Measurements from ENCODE around the gene PCBP3.
A peak's percentile ranks its signal among the peaks of the same experiment; 100 is the strongest.

DNA sequence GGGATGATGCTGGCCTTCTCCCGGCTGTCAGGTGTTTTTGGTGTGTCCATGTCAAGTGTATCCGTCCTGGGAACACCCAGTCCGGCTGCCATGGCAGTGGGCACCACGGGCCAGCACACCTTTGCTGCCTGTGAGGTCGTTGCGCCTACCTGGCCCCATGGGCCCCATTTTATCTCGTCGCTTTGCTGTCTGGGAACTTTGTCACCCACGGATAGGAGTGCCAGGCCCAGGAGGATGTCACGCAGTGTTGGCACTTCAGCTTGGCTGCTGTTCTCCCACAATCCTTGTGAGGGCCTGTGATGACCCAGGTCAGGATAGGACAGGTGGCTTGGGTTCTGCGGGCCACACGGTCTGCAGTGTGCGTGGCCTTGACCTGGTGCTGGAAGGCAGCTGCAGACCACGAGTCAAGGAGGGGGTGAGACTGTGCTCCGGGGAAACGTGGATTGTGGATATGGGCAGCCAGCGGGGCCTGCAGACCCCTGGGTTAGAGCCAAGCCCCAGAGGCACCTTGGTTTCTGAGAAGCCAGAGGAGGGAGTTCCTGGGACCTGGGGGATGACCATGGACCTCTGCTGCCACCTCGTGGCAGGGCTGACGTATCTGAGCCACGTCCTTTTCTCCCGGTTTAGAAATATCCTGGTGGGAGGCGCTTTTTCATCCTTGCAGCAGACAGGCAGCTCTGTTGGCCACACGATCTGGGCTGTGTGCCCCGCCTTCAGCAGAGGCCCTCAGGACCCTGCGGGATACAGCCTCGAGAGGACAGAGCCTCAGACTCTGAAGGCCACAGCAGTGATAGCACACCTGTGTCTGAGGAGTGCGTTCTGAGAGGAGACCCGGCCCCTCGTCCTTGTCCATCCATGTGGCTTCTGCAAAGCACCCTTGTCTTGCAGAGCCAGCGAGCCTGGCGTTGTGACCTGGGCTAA lies 176.9 kb downstream of the PCBP3 start:
- TF ChIP-seq RAD21 (conservative IDR thresholded peaks at IDR 0.05) = peak; percentile 97
- TF ChIP-seq, protein P1, sequence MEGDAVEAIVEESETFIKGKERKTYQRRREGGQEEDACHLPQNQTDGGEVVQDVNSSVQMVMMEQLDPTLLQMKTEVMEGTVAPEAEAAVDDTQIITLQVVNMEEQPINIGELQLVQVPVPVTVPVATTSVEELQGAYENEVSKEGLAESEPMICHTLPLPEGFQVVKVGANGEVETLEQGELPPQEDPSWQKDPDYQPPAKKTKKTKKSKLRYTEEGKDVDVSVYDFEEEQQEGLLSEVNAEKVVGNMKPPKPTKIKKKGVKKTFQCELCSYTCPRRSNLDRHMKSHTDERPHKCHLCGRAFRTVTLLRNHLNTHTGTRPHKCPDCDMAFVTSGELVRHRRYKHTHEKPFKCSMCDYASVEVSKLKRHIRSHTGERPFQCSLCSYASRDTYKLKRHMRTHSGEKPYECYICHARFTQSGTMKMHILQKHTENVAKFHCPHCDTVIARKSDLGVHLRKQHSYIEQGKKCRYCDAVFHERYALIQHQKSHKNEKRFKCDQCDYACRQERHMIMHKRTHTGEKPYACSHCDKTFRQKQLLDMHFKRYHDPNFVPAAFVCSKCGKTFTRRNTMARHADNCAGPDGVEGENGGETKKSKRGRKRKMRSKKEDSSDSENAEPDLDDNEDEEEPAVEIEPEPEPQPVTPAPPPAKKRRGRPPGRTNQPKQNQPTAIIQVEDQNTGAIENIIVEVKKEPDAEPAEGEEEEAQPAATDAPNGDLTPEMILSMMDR (IDR thresholded peaks at IDR 0.05; ENCODE audit: poor library complexity, severe bottlenecking) = peak; percentile 96
- TF ChIP-seq POLR2AphosphoS5 (IDR thresholded peaks at IDR 0.05) = no peak
- no peak for TF ChIP-seq EZH2 (IDR thresholded peaks at IDR 0.05; ENCODE audit: borderline replicate concordance, insufficient read depth, low read length, poor library complexity, severe bottlenecking)
- TF ChIP-seq, protein P2, sequence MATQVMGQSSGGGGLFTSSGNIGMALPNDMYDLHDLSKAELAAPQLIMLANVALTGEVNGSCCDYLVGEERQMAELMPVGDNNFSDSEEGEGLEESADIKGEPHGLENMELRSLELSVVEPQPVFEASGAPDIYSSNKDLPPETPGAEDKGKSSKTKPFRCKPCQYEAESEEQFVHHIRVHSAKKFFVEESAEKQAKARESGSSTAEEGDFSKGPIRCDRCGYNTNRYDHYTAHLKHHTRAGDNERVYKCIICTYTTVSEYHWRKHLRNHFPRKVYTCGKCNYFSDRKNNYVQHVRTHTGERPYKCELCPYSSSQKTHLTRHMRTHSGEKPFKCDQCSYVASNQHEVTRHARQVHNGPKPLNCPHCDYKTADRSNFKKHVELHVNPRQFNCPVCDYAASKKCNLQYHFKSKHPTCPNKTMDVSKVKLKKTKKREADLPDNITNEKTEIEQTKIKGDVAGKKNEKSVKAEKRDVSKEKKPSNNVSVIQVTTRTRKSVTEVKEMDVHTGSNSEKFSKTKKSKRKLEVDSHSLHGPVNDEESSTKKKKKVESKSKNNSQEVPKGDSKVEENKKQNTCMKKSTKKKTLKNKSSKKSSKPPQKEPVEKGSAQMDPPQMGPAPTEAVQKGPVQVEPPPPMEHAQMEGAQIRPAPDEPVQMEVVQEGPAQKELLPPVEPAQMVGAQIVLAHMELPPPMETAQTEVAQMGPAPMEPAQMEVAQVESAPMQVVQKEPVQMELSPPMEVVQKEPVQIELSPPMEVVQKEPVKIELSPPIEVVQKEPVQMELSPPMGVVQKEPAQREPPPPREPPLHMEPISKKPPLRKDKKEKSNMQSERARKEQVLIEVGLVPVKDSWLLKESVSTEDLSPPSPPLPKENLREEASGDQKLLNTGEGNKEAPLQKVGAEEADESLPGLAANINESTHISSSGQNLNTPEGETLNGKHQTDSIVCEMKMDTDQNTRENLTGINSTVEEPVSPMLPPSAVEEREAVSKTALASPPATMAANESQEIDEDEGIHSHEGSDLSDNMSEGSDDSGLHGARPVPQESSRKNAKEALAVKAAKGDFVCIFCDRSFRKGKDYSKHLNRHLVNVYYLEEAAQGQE (IDR thresholded peaks at IDR 0.05; ENCODE audit: borderline replicate concordance) = no peak
- TF ChIP-seq SMC3 (conservative IDR thresholded peaks at IDR 0.05; ENCODE audit: poor library complexity) = peak; percentile 95

Measured in neural cell (in vitro differentiated cells).